ENCODE data around the gene DUS4L. TPM values are rescaled to one million over a fixed set of nuclear protein-coding genes. Genes with fewer than 3 reads are reported as not detected.

The DUS4L gene
- total RNA-seq, 2 experiments from 2014 or later: 10.8 to 12.3 TPM

GRCh38 chr7:107605218-107605815, 41.5 kb downstream of the DUS4L start:
- no peak overlapping the region for H3K27ac Mint-ChIP-seq
- H3K4me3 Mint-ChIP-seq: no peak overlapping the region
- DNase-seq: no peak
- no peaks in the 10 kb centered on the region for H3K27me3 Mint-ChIP-seq (ENCODE audit: low read depth)
- peaks cover 6% of the 10 kb centered on the region for H3K36me3 Mint-ChIP-seq (ENCODE audit: low read depth)
- no peaks in the 10 kb centered on the region for H3K9me3 Mint-ChIP-seq
- no peaks in the 10 kb centered on the region for H3K4me1 Mint-ChIP-seq (ENCODE audit: low read depth)
- intact Hi-C loops (cut with micrococcal nuclease): no loop called here
- CTCF ChIA-PET: no interaction called here

DNA sequence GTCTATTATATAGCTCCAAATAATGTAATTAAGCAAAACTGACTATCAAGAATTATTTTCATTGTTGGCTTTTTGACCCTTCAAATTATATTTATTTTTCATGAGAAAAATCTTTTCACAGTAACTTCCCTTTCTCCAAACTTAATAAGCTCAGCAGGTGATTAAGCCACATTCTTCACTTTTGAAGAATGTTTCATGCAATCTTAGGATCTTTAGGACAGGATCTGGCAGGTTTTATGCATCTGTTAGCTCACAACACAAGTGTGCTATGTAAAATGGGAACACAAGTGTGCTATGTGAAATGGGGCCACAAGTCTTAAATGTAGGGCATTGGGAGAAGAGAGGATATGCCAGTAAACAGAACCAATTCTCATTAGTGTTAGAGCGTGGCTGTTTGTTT, 42.5 kb downstream of the DUS4L start:
- intact Hi-C loops (cut with micrococcal nuclease): no loop called here
- H3K27me3 Mint-ChIP-seq (ENCODE audit: low read depth): no peaks in the 10 kb centered on the region
- H3K4me1 Mint-ChIP-seq (ENCODE audit: low read depth): no peaks in the 10 kb centered on the region
- H3K9me3 Mint-ChIP-seq: no peaks in the 10 kb centered on the region
- peaks cover 2% of the 10 kb centered on the region for H3K36me3 Mint-ChIP-seq (ENCODE audit: low read depth)
- CTCF ChIA-PET: interaction anchor here (0.6 to 0.8 kb wide), 3 partner anchors 13 to 240 kb away, joined by 3 to 6 read pairs (median 3); no protein-coding TSS in a partner anchor
- H3K27ac Mint-ChIP-seq: no peak overlapping the region
- H3K4me3 Mint-ChIP-seq: no peak overlapping the region
- no peak for DNase-seq

- CTCF ChIA-PET: interaction anchor here (0.7 kb wide), 1 partner anchor 146 kb away, joined by 3 read pairs; no protein-coding TSS in a partner anchor
- no peak for DNase-seq
- intact Hi-C loops (cut with micrococcal nuclease): no loop called here
- no peaks in the 10 kb centered on the region for H3K9me3 Mint-ChIP-seq
- H3K4me3 Mint-ChIP-seq: no peak overlapping the region
- H3K27me3 Mint-ChIP-seq (ENCODE audit: low read depth): no peaks in the 10 kb centered on the region
- H3K4me1 Mint-ChIP-seq (ENCODE audit: low read depth): no peaks in the 10 kb centered on the region
- H3K27ac Mint-ChIP-seq: no peak overlapping the region
- peaks cover 10% of the 10 kb centered on the region for H3K36me3 Mint-ChIP-seq (ENCODE audit: low read depth)
These were observed 46.1 kb downstream of the DUS4L start for GRCh38 chr7:107609811-107610261.

DNA sequence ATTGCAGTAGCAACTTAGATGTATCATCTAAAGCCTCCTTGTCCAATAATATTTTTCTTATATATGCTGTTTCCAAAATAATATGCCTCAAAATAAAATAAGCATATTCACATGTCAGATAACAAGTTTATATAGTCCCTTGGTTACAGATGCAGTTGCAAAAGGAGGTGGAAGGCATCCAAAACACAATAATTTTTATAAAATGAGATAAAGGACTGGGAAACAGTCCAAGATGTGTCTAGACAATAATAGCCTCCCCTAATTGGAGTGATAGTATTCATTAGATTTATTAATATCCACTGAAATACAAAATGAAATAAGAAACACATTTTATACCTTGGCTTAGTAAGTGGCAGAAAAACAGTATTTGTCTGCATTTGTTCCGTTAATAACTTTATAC, 46.6 kb downstream of the DUS4L start:
- Mint-ChIP-seq H3K27ac (no peak overlapping the region), H3K9me3 (no peaks in the 10 kb centered on the region), H3K36me3 (ENCODE audit: low read depth) (peaks cover 10% of the 10 kb centered on the region), H3K4me3 (no peak overlapping the region), H3K27me3 (ENCODE audit: low read depth) (no peaks in the 10 kb centered on the region), H3K4me1 (ENCODE audit: low read depth) (no peaks in the 10 kb centered on the region)
- CTCF ChIA-PET: no interaction called here
- DNase-seq: no peak
- intact Hi-C loops (cut with micrococcal nuclease): no loop called here

DNA sequence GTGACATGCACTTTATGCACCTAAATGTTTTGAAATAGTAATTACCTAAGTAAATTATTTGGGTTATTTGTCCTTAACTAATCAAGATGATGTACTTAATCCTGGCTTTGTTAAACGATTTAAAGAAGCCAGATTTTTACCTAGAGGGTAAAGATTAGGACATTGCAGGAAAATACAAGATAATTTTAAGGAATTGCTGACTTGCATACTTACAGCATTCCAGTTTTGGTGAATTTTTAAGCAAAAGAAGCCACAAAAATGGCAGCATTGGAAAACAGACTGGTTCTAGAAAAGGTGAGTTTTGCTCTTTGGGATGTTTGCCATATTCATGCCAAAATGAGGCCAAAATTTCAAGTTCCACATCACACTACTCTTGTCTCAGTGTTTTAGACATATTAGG, 49.7 kb downstream of the DUS4L start:
- no peaks in the 10 kb centered on the region for H3K9me3 Mint-ChIP-seq
- H3K27ac Mint-ChIP-seq: no peak overlapping the region
- H3K36me3 Mint-ChIP-seq (ENCODE audit: low read depth): peaks cover 11% of the 10 kb centered on the region
- CTCF ChIA-PET: no interaction called here
- no peak for DNase-seq
- no peak overlapping the region for H3K4me3 Mint-ChIP-seq
- intact Hi-C loops (cut with micrococcal nuclease): no loop called here
- no peaks in the 10 kb centered on the region for H3K27me3 Mint-ChIP-seq (ENCODE audit: low read depth)
- no peaks in the 10 kb centered on the region for H3K4me1 Mint-ChIP-seq (ENCODE audit: low read depth)

DNA sequence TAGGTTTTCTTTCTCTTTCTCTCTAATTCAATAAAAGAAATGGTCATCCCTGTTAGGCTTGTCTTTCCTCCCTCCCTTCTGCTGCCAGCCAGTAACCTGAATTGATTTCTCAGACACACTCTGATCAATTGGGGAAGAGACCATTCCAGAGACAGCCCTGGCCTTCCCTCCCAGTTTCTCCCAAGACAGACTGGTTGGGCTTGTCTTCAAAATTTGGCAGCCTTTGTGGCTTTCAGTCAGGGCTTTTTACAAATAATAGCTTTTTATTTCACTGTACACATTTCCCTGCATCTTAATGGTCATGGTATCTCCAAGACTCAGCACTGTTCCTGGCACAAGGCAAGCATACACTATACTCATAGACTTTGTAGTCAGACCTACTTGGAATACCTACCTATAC, 50.2 kb downstream of the DUS4L start:
- H3K4me1 Mint-ChIP-seq (ENCODE audit: low read depth): no peaks in the 10 kb centered on the region
- H3K36me3 Mint-ChIP-seq (ENCODE audit: low read depth): peaks cover 11% of the 10 kb centered on the region
- CTCF ChIA-PET: no interaction called here
- intact Hi-C loops (cut with micrococcal nuclease): no loop called here
- no peak overlapping the region for H3K27ac Mint-ChIP-seq
- DNase-seq: no peak
- H3K27me3 Mint-ChIP-seq (ENCODE audit: low read depth): no peaks in the 10 kb centered on the region
- H3K9me3 Mint-ChIP-seq: no peaks in the 10 kb centered on the region
- H3K4me3 Mint-ChIP-seq: no peak overlapping the region

- Mint-ChIP-seq H3K9me3 (no peaks in the 10 kb centered on the region), H3K4me1 (ENCODE audit: low read depth) (no peaks in the 10 kb centered on the region)
These were observed 50.7 kb downstream of the DUS4L start for GRCh38 chr7:107614425-107614824.

GRCh38 chr7:107615910-107616680, 52.3 kb downstream of the DUS4L start:
- intact Hi-C loops (cut with micrococcal nuclease): no loop called here
- Mint-ChIP-seq H3K27ac (no peak overlapping the region), H3K4me3 (no peak overlapping the region), H3K36me3 (ENCODE audit: low read depth) (peaks cover 11% of the 10 kb centered on the region), H3K4me1 (ENCODE audit: low read depth) (no peaks in the 10 kb centered on the region), H3K9me3 (no peaks in the 10 kb centered on the region), H3K27me3 (ENCODE audit: low read depth) (no peaks in the 10 kb centered on the region)
- DNase-seq: no peak
- CTCF ChIA-PET: no interaction called here

More at GRCh38 chr7:107614425-107614824, 50.7 kb downstream of the DUS4L start:
- H3K27ac Mint-ChIP-seq: no peak overlapping the region
- no peak for DNase-seq
- peaks cover 11% of the 10 kb centered on the region for H3K36me3 Mint-ChIP-seq (ENCODE audit: low read depth)
- H3K4me3 Mint-ChIP-seq: no peak overlapping the region
- CTCF ChIA-PET: no interaction called here
- intact Hi-C loops (cut with micrococcal nuclease): no loop called here
- no peaks in the 10 kb centered on the region for H3K27me3 Mint-ChIP-seq (ENCODE audit: low read depth)

DNA sequence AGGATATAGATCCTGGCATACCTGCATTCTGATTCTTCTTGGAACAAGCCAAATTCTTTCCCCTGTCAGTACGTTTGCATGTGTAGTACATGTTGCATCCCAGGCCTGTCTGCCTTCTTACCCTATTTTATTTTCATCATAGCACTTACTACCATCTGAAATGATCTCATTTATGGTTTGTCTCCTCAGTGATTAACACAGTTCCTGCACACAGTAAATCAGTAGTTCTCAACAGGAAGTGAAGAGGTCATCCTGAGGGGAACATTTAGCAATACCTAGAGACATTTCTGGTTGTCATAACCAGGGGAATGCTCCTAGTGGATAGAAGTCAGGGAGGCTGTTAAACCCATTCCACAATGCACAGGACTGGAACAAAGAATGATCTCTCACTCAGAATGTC, 58.7 kb downstream of the DUS4L start:
- Mint-ChIP-seq H3K9me3 (peaks cover 5% of the 10 kb centered on the region), H3K27me3 (ENCODE audit: low read depth) (no peaks in the 10 kb centered on the region), H3K36me3 (ENCODE audit: low read depth) (no peaks in the 10 kb centered on the region), H3K4me3 (no peak overlapping the region), H3K4me1 (ENCODE audit: low read depth) (no peaks in the 10 kb centered on the region), H3K27ac (no peak overlapping the region)
- no peak for DNase-seq
- CTCF ChIA-PET: no interaction called here
- intact Hi-C loops (cut with micrococcal nuclease): loop anchor here (1.0 kb wide), 1 partner anchor 37 kb away; no protein-coding TSS in a partner anchor

GRCh38 chr7:107622894-107623293, 59.1 kb downstream of the DUS4L start:
- Mint-ChIP-seq H3K4me1 (ENCODE audit: low read depth) (no peaks in the 10 kb centered on the region), H3K4me3 (no peak overlapping the region), H3K27me3 (ENCODE audit: low read depth) (no peaks in the 10 kb centered on the region), H3K27ac (no peak overlapping the region), H3K9me3 (peaks cover 5% of the 10 kb centered on the region), H3K36me3 (ENCODE audit: low read depth) (no peaks in the 10 kb centered on the region)
- CTCF ChIA-PET: no interaction called here
- DNase-seq: no peak
- intact Hi-C loops (cut with micrococcal nuclease): loop anchor here (1.0 kb wide), 1 partner anchor 36 kb away; no protein-coding TSS in a partner anchor

- no peak overlapping the region for H3K4me3 Mint-ChIP-seq
- H3K9me3 Mint-ChIP-seq: peaks cover 5% of the 10 kb centered on the region
- intact Hi-C loops (cut with micrococcal nuclease): no loop called here
- CTCF ChIA-PET: no interaction called here
- H3K4me1 Mint-ChIP-seq (ENCODE audit: low read depth): no peaks in the 10 kb centered on the region
- H3K27ac Mint-ChIP-seq: no peak overlapping the region
- H3K27me3 Mint-ChIP-seq (ENCODE audit: low read depth): no peaks in the 10 kb centered on the region
- no peaks in the 10 kb centered on the region for H3K36me3 Mint-ChIP-seq (ENCODE audit: low read depth)
- DNase-seq: no peak
These were observed 63.2 kb downstream of the DUS4L start for GRCh38 chr7:107627002-107627401.
